OCI-LY7 (cell line): ENCODE data around the gene PMP22. TPM values are rescaled to one million over a fixed set of nuclear protein-coding genes. Genes with fewer than 3 reads are reported as not detected.

ENCODE experiments used
- BruUV-seq: library from RNA; stranded (reverse); fragments of 400-500 nt; replicated peaks from 2 replicates; lab custom pipeline; 2021; lab: Mats Ljungman, UMichigan
- CTCF ChIA-PET: fragments of 300-600 bp; sonication (Branson Sonifier 250); formaldehyde crosslinking; loops from one replicate; lab custom pipeline; 2022; ENCODE audit warnings: antibody characterized with exemption; ENCODE audit not compliant: unreplicated experiment; lab: Charles Lee
- POLR2A ChIA-PET: fragments of 300-600 bp; sonication (Branson Sonifier 250); formaldehyde crosslinking; loops from one replicate; lab custom pipeline; 2022; ENCODE audit warnings: antibody characterized with exemption; lab: Charles Lee
- DNase-seq: peaks from one replicate; pipeline ENCODE4 v3.0.0-alpha.2; 2015; ENCODE audit warnings: low spot score
- H2AFZ ChIP-seq: fragments of 200-600 bp; sonication (generic), shearing (Covaris generic); 2 replicates; pipeline ENCODE4 v1.6.1; 2014; ENCODE audit warnings: mild to moderate bottlenecking, antibody characterized with exemption, low read length, moderate library complexity
- H3K27ac ChIP-seq: fragments of 200-600 bp; sonication (generic); 2 replicates; pipeline ENCODE4 v1.5.1; 2014; ENCODE audit warnings: mixed run types, low read depth, mild to moderate bottlenecking, moderate library complexity, low read length, inconsistent platforms; ENCODE audit not compliant: poor library complexity, severe bottlenecking
- H3K36me3 ChIP-seq: fragments of 200-600 bp; sonication (generic); 2 replicates; pipeline ENCODE4 v1.6.1; 2014; ENCODE audit warnings: mild to moderate bottlenecking, antibody characterized with exemption, low read length, moderate library complexity, mixed read lengths; ENCODE audit not compliant: insufficient read depth
- H3K4me1 ChIP-seq: fragments of 200-600 bp; sonication (generic); 2 replicates; pipeline ENCODE4 v1.5.1; 2014; ENCODE audit warnings: mild to moderate bottlenecking, low read length; ENCODE audit not compliant: insufficient read depth, poor library complexity, severe bottlenecking
- H3K4me2 ChIP-seq: fragments of 200-600 bp; sonication (generic); 2 replicates; pipeline ENCODE4 v1.6.1; 2014; ENCODE audit warnings: mild to moderate bottlenecking, low read length
- H3K4me3 ChIP-seq: fragments of 200-600 bp; sonication (generic); 2 replicates; pipeline ENCODE4 v1.5.1; 2014; ENCODE audit warnings: mild to moderate bottlenecking, low read depth, low read length; ENCODE audit not compliant: poor library complexity, severe bottlenecking
- H3K79me2 ChIP-seq: fragments of 200-600 bp; sonication (generic); 2 replicates; pipeline ENCODE4 v1.6.1; 2016; ENCODE audit warnings: low read depth, mild to moderate bottlenecking, low read length, moderate library complexity, mixed read lengths; ENCODE audit not compliant: insufficient read depth
- H3K9me2 ChIP-seq: fragments of 200-600 bp; sonication (generic); 2 replicates; pipeline ENCODE4 v1.6.1; 2016; ENCODE audit warnings: mild to moderate bottlenecking, low read length, mixed read lengths; ENCODE audit not compliant: insufficient read depth
- H3K9me3 ChIP-seq: fragments of 200-600 bp; sonication (generic); 2 replicates; pipeline ENCODE4 v1.6.1; 2014; ENCODE audit warnings: mild to moderate bottlenecking, mixed run types, low read length, mixed read lengths
- H4K20me1 ChIP-seq: fragments of 200-600 bp; sonication (generic); 2 replicates; pipeline ENCODE4 v1.6.1; 2014; ENCODE audit warnings: mild to moderate bottlenecking, antibody characterized with exemption, low read length, moderate library complexity, mixed read lengths; ENCODE audit not compliant: insufficient read depth
- EZH2phosphoT487 ChIP-seq: fragments of 200-600 bp; sonication (generic); IDR thresholded peaks from 2 replicates; pipeline ENCODE4 v1.6.1; 2018; ENCODE audit warnings: low read depth, borderline replicate concordance, mild to moderate bottlenecking, mixed run types, antibody characterized with exemption, low read length, moderate library complexity, mixed read lengths
- intact Hi-C: fragments of 100-400 bp; cut with micrococcal nuclease; formaldehyde crosslinking; loops from one replicate; pipeline ENCODE4 v1.10.0; 2022; ENCODE audit not compliant: unreplicated experiment
- total RNA-seq, 2 experiments: library from RNA; depleted of rRNA in 1 of 2; stranded (reverse); fragments of >200 nt in 1 of 2; shearing (Covaris generic) in 1 of 2; gene quantifications; 2 replicates each; pipeline ENCODE4 v1.2.3, GENCODE V29; 2014 to 2022
- TF ChIP-seq, protein P1 (sequence below): fragments of 200-600 bp; sonication (generic); conservative IDR thresholded peaks from 2 replicates; pipeline ENCODE4 v1.5.1; 2014; ENCODE audit warnings: mild to moderate bottlenecking, antibody characterized with exemption, low read length, moderate library complexity, mixed read lengths

PMP22 gene
- total RNA-seq, 2 experiments from 2014 or later = not detected

DNA sequence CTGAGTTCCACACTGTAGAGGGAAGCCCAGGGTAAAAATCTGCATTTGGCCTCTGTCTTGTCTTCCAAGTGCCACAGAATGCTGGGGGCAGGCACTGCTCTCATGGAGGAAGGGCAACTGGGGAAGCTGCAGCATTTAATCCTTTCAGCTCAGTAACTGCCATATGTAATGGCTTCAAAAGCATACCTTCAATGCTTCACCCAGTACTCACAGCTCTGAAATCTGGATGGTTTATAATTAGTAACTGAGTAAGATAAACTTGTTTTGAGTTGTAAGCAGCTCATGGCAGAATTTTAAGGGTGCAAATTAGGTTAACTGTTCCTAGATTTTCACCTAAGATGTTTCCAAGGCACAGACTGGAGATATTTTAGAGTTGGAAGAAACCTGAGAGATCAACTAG, 24.5 kb downstream of the PMP22 start:
- H3K4me1 ChIP-seq = no peaks in the 10 kb centered on the region
- ChIA-PET POLR2A (interaction anchor here (0.7 kb wide), 1 partner anchor 255 kb away, joined by 3 read pairs; no protein-coding TSS in a partner anchor), CTCF (no interaction called here)
- no peak overlapping the region for H3K4me2 ChIP-seq
- DNase-seq = no peak
- TF ChIP-seq, protein P1, sequence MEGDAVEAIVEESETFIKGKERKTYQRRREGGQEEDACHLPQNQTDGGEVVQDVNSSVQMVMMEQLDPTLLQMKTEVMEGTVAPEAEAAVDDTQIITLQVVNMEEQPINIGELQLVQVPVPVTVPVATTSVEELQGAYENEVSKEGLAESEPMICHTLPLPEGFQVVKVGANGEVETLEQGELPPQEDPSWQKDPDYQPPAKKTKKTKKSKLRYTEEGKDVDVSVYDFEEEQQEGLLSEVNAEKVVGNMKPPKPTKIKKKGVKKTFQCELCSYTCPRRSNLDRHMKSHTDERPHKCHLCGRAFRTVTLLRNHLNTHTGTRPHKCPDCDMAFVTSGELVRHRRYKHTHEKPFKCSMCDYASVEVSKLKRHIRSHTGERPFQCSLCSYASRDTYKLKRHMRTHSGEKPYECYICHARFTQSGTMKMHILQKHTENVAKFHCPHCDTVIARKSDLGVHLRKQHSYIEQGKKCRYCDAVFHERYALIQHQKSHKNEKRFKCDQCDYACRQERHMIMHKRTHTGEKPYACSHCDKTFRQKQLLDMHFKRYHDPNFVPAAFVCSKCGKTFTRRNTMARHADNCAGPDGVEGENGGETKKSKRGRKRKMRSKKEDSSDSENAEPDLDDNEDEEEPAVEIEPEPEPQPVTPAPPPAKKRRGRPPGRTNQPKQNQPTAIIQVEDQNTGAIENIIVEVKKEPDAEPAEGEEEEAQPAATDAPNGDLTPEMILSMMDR = no peak
- TF ChIP-seq EZH2phosphoT487 = no peak
- H3K27ac ChIP-seq = no peak overlapping the region
- H3K9me2 ChIP-seq = no peaks in the 10 kb centered on the region
- H2AFZ ChIP-seq = no peak overlapping the region
- no peaks in the 10 kb centered on the region for H3K36me3 ChIP-seq
- H3K9me3 ChIP-seq = no peaks in the 10 kb centered on the region
- intact Hi-C loops = no loop called here
- no peaks in the 10 kb centered on the region for H4K20me1 ChIP-seq
- BruUV-seq = no TSS peak
- no peaks in the 10 kb centered on the region for H3K79me2 ChIP-seq
- no peak overlapping the region for H3K4me3 ChIP-seq

- H3K9me3 ChIP-seq = no peaks in the 10 kb centered on the region
- no peak overlapping the region for H2AFZ ChIP-seq
- H3K4me2 ChIP-seq = no peak overlapping the region
- no peaks in the 10 kb centered on the region for H3K4me1 ChIP-seq
- intact Hi-C loops = no loop called here
- ChIA-PET POLR2A (no interaction called here), CTCF (no interaction called here)
- BruUV-seq = no TSS peak
- no peaks in the 10 kb centered on the region for H3K79me2 ChIP-seq
- DNase-seq = no peak
- no peaks in the 10 kb centered on the region for H4K20me1 ChIP-seq
- H3K9me2 ChIP-seq = no peaks in the 10 kb centered on the region
- TF ChIP-seq, protein P1 = no peak
- TF ChIP-seq EZH2phosphoT487 = no peak
- no peaks in the 10 kb centered on the region for H3K36me3 ChIP-seq
- no peak overlapping the region for H3K27ac ChIP-seq
- no peak overlapping the region for H3K4me3 ChIP-seq
Measured at GRCh38 chr17:15239491-15239890, 25.6 kb downstream of the PMP22 start.

DNA sequence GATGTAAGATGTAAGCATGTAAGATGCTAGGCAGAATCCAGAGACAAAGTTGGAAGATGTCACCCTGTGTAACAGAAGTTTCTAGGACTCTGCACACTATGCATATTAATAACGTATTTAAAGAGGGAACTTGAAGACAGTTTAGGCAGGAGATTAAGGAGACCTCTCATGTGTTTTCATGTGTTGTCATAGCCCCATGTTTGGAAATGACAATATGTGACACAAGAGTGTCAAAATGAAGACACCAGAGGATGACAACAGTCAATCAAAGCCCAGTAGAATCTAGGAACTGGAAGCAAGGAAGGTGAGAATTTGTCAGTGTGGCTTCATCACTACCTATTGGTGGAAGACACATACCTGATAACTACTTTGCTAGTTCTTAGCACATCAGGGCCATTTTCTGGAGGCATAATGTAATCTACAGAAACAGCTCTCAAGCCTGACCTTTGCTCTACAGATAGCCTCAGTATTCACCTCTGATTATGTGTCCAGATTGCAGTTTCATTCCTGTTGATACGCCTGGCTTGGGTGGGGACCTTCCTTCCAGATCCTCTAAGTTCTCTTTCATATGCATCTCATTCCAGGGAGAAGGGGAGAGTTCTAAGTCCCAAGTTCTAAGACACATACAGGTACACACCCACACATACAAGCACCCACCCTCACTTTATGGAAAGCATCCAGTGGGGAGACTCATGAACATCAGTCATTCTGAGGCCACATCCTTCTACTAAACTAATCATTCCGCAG, 26.3 kb downstream of the PMP22 start:
- no peak overlapping the region for H3K4me2 ChIP-seq
- no peak overlapping the region for H3K27ac ChIP-seq
- no peaks in the 10 kb centered on the region for H3K79me2 ChIP-seq
- TF ChIP-seq, protein P1 = no peak
- TF ChIP-seq EZH2phosphoT487 = no peak
- H3K4me3 ChIP-seq = no peak overlapping the region
- no peaks in the 10 kb centered on the region for H3K4me1 ChIP-seq
- H3K9me3 ChIP-seq = no peaks in the 10 kb centered on the region
- H4K20me1 ChIP-seq = no peaks in the 10 kb centered on the region
- POLR2A ChIA-PET = no interaction called here
- intact Hi-C loops = no loop called here
- no peak overlapping the region for H2AFZ ChIP-seq
- H3K36me3 ChIP-seq = no peaks in the 10 kb centered on the region
- no TSS peak for BruUV-seq
- no peaks in the 10 kb centered on the region for H3K9me2 ChIP-seq
- CTCF ChIA-PET = no interaction called here
- DNase-seq = no peak
